Smooth muscle cell (in vitro differentiated cells): ENCODE results near the gene HSPB7. TPM values are rescaled to one million over a fixed set of nuclear protein-coding genes. Genes with fewer than 3 reads are reported as not detected.

Experiments used
- DNase-seq: peaks from one replicate; lab custom pipeline; 2025; ENCODE audit not compliant: unreplicated experiment; lab: John Stamatoyannopoulos, UW
- H2AFZ ChIP-seq: fragments of 200-600 bp; sonication (generic); 2 replicates; pipeline ENCODE4 v1.6.0; 2016; ENCODE audit warnings: antibody characterized with exemption, low read depth, mild to moderate bottlenecking
- H3F3A ChIP-seq: fragments of 200-600 bp; sonication (generic); 2 replicates; pipeline ENCODE4 v1.6.0; 2017; ENCODE audit warnings: antibody characterized with exemption, low read depth
- H3K27ac ChIP-seq: fragments of 200-600 bp; sonication (generic); 2 replicates; pipeline ENCODE4 v1.5.1; 2016; ENCODE audit warnings: low read depth, mild to moderate bottlenecking
- H3K27me3 ChIP-seq: fragments of 200-600 bp; sonication (generic); 2 replicates; pipeline ENCODE4 v1.6.1; 2016; ENCODE audit warnings: low read depth, mild to moderate bottlenecking
- H3K36me3 ChIP-seq: fragments of 200-600 bp; sonication (generic); 2 replicates; pipeline ENCODE4 v1.5.1; 2016; ENCODE audit warnings: low read depth
- H3K4me1 ChIP-seq: fragments of 200-600 bp; sonication (generic); 2 replicates; pipeline ENCODE4 v1.5.1; 2016; ENCODE audit warnings: low read depth
- H3K4me2 ChIP-seq: fragments of 200-600 bp; sonication (generic); 2 replicates; pipeline ENCODE4 v1.6.0; 2016; ENCODE audit warnings: mild to moderate bottlenecking
- H3K4me3 ChIP-seq: fragments of 200-600 bp; sonication (generic); 2 replicates; pipeline ENCODE4 v1.5.1; 2016; ENCODE audit warnings: mild to moderate bottlenecking
- H3K79me2 ChIP-seq: fragments of 200-600 bp; sonication (generic); 2 replicates; pipeline ENCODE4 v1.6.0; 2016; ENCODE audit warnings: low read depth, mild to moderate bottlenecking
- H3K9ac ChIP-seq: fragments of 200-600 bp; sonication (generic); 2 replicates; pipeline ENCODE4 v1.6.0; 2016; ENCODE audit warnings: low read depth
- H3K9me3 ChIP-seq: fragments of 200-600 bp; sonication (generic); replicated peaks from 2 replicates; pipeline ENCODE4 v1.5.1; 2016; ENCODE audit warnings: low read depth
- H4K20me1 ChIP-seq: fragments of 200-600 bp; sonication (generic); 2 replicates; pipeline ENCODE4 v1.6.0; 2016; ENCODE audit warnings: low read depth
- WGBS: methylation state at CpG from one replicate; pipeline ENCODE4 v1.1.7; 2016; ENCODE audit warnings: low lambda C conversion rate; 5-methylcytosine and 5-hydroxymethylcytosine counted together
- polyA plus RNA-seq: library from polyadenylated mRNA; unstranded; fragments of >200 nt; fragmentation: Nextera tagmentation; extraction: Ambion mirVana; gene quantifications from 2 replicates; pipeline ENCODE4 v1.2.1, GENCODE V29; 2016
- total RNA-seq: library from RNA; depleted of rRNA; stranded (reverse); fragments of >200 nt; gene quantifications from 2 replicates; pipeline ENCODE4 v1.2.3, GENCODE V29; 2014
- TF ChIP-seq, protein P1 (sequence below): fragments of 200-600 bp; sonication (generic); IDR thresholded peaks from 2 replicates; pipeline ENCODE4 v1.5.1; 2017; ENCODE audit warnings: borderline replicate concordance, mild to moderate bottlenecking, antibody characterized with exemption; ENCODE audit not compliant: insufficient read depth, poor library complexity, severe bottlenecking

Gene HSPB7
- total and polyA plus RNA-seq, 2 experiments from 2014 or later, result 23.0 to 80.5 TPM

- Histone ChIP-seq H3K4me3 (no peak overlapping the region), H3K27ac (no peak overlapping the region), H3K9ac (no peak overlapping the region), H3K79me2 (no peaks in the 10 kb centered on the region), H3K4me1 (no peaks in the 10 kb centered on the region), H4K20me1 (no peaks in the 10 kb centered on the region), H3K9me3 (no peaks in the 10 kb centered on the region), H2AFZ (no peak overlapping the region), H3K4me2 (no peak overlapping the region), H3K27me3 (no peaks in the 10 kb centered on the region), H3F3A (no peaks in the 10 kb centered on the region), H3K36me3 (no peaks in the 10 kb centered on the region)
- WGBS, result 97% methylated on average over 15 of the region's 15 CpGs
- TF ChIP-seq, protein P1, sequence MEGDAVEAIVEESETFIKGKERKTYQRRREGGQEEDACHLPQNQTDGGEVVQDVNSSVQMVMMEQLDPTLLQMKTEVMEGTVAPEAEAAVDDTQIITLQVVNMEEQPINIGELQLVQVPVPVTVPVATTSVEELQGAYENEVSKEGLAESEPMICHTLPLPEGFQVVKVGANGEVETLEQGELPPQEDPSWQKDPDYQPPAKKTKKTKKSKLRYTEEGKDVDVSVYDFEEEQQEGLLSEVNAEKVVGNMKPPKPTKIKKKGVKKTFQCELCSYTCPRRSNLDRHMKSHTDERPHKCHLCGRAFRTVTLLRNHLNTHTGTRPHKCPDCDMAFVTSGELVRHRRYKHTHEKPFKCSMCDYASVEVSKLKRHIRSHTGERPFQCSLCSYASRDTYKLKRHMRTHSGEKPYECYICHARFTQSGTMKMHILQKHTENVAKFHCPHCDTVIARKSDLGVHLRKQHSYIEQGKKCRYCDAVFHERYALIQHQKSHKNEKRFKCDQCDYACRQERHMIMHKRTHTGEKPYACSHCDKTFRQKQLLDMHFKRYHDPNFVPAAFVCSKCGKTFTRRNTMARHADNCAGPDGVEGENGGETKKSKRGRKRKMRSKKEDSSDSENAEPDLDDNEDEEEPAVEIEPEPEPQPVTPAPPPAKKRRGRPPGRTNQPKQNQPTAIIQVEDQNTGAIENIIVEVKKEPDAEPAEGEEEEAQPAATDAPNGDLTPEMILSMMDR, result no peak
- DNase-seq, result no peak
Observed at GRCh38 chr1:15993666-15994065, 24.2 kb downstream of the HSPB7 start.

GRCh38 chr1:15992582-15993500 is 25.0 kb downstream of the HSPB7 start:
- Histone ChIP-seq H3K4me1 (no peaks in the 10 kb centered on the region), H3K9me3 (no peaks in the 10 kb centered on the region), H3K9ac (no peak overlapping the region), H3K27ac (no peak overlapping the region), H3K36me3 (no peaks in the 10 kb centered on the region), H4K20me1 (no peaks in the 10 kb centered on the region), H3K4me2 (no peak overlapping the region), H3K27me3 (no peaks in the 10 kb centered on the region), H2AFZ (no peak overlapping the region), H3F3A (no peaks in the 10 kb centered on the region), H3K4me3 (no peak overlapping the region), H3K79me2 (no peaks in the 10 kb centered on the region)
- WGBS, result 90% methylated on average over 17 of the region's 17 CpGs
- DNase-seq, result no peak
- TF ChIP-seq, protein P1, result no peak

GRCh38 chr1:15992187-15992553 is 25.7 kb downstream of the HSPB7 start:
- Histone ChIP-seq H3K9me3 (no peaks in the 10 kb centered on the region), H3K9ac (no peak overlapping the region), H4K20me1 (no peaks in the 10 kb centered on the region), H3K79me2 (no peaks in the 10 kb centered on the region), H3K27ac (no peak overlapping the region), H3K36me3 (no peaks in the 10 kb centered on the region), H3K4me2 (no peak overlapping the region), H3K4me1 (no peaks in the 10 kb centered on the region), H3F3A (no peaks in the 10 kb centered on the region), H3K27me3 (no peaks in the 10 kb centered on the region), H3K4me3 (no peak overlapping the region), H2AFZ (no peak overlapping the region)
- TF ChIP-seq, protein P1, result no peak
- WGBS, result 95% methylated on average over 7 of the region's 7 CpGs
- DNase-seq, result no peak
